Stimulated activated CD8-positive, alpha-beta memory T cell treated with anti-CD3 and anti-CD28 coated beads, Interleukin-7, amount 100 ng/mL, for 1 hour (primary cell): ENCODE measurements around the gene RAD9A.

Experiments
- DNase-seq, 2 donors: peaks; one replicate each; pipeline ENCODE4 v3.0.0-alpha.2; 2020; ENCODE audit warnings: low read depth in 2 of 2

Gene RAD9A

DNA sequence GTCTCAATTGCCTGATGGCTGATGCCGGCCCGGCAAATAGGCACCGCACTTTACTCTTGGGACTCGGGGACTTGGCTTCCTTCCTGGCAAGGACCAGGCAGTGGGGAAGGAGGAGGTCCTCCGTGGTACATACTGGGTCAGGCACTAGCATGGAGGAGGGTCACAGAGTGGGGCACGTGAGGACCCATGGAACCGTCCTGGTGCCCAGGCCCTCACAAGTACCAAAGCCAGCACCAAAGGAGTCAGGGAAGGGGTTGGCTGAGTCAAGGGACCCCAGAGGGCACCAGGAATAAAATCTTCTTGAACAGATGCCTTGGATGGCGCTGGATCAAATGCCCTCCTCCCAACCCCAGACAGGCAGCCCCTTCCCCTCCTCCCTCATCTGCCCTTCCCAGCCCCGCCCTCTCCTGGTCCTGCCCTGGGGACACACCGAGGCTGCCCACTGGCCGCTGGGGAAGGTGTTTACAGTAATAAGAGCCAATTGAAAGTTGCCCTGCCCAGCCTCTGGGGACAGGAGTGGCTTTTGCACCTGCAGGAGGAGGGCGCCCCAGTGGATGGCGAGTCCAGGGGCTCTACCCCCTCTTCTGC is 18.1 kb downstream of the RAD9A start:
- DNase-seq = no peak

DNA sequence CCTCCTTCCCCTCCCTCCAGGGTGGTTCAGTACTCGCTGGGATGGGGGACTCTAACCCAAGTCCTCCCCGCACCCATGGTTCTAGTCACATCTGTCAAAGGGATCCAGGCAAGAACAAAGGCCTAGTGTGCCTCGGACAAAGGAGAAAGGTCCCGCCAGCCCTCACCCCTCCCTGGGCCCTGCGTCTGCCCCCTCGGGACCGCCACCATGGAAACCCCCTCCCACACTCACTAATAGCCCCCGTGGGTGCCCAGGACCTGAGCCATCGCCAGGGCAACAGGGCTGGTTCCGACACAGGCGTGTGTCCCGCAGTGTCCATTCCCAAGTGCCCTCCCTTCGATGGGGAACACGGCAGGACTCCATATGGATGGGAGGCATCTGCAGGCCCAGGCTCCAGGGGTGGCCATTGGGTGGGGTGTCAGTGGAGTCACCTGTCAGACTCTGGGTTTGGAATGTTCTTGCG is 18.6 kb downstream of the RAD9A start:
- DNase-seq = no peak

- no peak for DNase-seq
These were observed 19.4 kb downstream of the RAD9A start for GRCh38 chr11:67410984-67411784.

GRCh38 chr11:67411785-67412152 is 20.0 kb downstream of the RAD9A start:
- no peak for DNase-seq

DNA sequence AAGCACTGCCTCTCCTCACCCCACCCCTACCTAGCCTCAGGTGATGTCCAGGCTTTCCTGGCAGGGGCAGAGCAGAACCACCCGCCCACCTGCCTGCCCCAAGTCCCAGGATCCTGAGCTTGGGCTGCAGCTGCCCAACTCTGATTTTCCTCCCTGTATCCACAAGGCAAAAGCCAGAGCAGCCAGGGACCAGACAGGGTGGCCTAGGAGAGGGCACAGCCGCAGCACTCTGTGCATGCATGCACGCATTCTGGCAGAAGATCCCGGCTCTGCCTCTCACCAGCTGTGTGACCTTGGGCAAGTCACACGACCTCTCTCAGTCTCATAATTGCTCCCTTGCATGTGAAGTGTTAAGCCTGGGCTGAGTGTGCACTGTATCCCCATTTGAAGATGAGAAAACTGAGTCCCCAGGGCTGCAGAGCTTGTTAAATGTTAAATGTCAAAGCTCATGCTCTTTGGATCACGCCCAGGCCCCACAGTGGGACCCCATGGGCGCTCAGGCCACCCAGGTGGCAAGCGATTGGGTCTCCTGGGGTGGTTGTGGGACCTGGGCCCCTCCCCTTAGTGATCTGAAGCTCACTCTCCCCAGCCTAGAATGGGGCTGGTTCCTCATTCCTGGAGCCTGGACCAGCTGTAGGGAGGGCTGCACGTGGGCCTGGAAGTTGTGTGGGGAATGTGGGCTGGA is 20.9 kb downstream of the RAD9A start:
- DNase-seq = no peak

DNA sequence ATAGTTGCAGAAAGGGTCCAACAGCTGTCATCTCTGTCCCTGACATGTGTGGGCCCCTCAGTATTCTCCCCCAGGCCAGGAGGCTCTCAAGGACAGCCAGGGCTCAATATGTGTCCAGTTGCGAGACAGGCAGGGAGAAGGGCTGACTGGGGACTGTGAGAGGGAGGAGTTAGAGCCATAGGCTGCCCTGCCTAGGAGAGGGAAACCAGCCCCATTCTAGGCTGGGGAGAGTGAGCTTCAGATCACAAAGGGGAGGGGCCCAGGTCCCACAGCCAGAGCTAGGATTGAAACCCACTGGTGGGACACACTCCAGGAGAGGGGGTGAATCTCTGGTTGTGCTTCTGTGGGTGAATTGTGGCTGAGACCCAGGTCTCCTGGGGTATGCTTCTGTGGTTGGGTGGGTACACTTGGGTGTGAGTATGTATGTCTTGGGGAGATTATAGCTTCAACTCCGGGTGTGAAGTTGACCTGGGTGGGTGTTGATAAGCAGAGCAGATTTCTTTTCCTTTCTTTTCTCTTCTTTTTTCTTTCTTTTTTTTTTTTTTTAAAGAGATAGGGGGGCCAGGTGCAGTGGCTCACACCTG is 21.6 kb downstream of the RAD9A start:
- no peak for DNase-seq

DNA sequence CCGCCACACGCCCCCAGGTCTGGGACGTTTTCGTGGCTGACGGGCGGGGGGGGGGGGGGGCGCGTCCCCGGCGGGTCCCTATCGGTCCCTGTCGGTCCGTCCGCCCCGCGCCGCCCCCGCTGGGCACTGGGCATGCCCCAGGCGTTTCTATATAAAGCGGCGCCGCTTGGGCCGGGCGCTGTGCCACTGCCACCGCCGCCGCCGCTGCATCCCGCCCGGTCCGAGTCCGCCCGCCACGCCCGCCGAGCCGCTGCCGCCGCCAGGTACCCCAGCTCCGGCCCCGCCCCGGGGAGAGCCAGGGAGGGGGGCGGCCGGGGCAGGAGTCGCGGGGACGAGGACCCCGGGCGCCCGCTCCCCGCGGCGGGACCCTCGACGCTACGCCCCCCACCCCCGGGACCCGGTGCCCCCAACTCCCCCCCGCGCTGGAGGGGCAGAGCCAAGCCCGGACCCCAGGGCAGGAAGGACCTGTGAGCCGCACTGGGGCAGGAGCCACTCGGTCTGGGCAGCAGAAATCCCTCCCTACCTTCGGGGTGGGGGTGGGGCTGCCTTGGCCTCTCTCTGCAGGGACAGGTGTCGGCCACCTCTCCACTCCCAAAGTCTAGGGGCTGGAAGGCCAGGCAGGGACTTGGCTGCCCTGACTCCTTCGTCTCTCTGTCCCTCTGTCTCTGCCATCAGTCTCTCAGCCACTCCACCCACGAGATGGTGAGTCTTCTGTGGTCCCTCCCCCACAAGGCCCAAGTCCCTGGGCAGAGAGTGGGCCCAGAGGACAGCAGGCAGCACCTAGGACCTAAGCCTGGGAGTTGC is 23.9 kb downstream of the RAD9A start, which contains the start of gene CARNS1:
CARNS1 (plus strand) TSS at position 178 of the 804 bp plus-strand sequence; CDS start at position 700, 522 bp downstream.
- no peak for DNase-seq

DNA sequence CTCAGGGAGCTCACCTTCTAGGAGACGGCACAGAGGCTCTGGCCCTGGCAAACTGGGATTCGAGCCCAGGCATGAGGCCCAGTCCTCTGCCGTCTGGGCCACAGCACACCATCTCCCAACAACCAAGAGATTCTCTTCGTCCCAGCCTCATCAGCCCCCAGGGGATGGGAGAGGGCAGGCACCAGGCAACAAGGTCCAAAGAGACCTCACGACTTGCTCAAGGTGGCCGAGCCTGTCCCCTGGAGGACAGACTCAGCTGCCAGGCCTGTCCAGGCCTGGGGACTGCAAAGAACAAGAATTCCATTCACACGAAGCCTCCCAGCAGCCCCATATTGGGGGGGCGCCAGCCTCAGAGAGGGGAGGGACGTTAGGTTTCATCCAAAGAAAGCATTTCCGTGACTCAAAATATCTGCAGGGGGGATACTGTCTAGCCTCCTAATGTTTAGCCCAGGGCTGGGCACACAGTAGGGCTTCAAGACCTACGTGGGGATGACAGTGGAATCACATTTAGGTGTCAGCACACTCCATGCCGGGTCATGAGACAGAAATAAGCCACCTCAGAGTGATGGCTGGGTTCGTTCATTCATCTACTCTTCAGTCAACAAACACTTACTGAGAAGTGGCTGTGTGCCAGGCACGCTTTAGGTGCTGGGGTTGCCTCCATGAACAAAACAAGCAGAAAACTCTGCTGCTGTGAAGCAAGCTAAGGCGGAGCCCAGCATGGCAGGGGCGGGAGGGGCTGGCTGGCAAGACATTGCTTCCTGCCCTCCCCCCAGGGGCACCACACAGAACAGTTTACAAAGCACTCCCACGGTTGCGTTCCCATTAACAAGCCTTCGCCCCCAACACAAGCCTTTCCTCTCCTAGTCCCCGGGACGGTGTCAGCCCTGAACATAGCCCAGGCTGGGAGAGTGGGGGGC is 24.9 kb downstream of the RAD9A start:
- peak; percentile 58 to 64 for DNase-seq

GRCh38 chr11:67417425-67417824 is 25.6 kb downstream of the RAD9A start:
- no peak for DNase-seq

DNA sequence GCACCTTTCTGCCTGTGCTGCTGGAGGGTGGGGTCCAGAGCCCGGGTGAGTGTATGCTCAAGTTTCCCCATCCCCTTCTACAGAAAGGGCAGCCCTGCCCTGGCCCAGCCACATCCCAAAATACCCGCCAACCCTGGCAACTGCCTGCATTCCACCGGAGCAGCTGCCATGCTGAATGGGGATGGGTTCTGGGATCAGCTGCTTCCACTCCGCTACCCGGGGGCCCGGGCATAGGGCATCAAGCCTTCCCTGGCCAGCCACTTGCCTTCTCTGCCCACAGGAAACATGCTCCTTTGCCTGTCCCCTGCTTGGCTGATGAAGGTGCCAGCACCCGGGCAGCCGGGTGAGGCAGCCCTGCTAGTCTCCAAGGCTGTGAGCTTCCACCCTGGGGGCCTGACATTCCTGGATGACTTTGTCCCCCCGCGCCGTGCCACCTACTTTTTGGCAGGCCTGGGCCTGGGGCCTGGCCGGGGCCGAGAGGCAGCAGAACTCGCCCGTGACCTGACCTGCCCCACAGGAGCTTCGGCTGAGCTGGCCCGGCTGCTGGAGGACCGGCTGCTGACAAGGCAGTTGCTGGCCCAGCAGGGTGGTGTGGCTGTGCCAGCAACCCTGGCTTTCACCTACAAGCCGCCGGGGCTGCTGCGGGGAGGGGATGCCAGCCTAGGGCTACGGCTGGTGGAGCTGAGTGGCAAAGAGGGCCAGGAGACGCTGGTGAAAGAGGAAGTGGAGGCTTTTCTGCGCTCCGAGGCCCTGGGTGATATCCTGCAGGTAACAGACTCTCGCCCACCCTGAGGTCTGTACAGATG is 26.9 kb downstream of the RAD9A start:
- no peak for DNase-seq

DNA sequence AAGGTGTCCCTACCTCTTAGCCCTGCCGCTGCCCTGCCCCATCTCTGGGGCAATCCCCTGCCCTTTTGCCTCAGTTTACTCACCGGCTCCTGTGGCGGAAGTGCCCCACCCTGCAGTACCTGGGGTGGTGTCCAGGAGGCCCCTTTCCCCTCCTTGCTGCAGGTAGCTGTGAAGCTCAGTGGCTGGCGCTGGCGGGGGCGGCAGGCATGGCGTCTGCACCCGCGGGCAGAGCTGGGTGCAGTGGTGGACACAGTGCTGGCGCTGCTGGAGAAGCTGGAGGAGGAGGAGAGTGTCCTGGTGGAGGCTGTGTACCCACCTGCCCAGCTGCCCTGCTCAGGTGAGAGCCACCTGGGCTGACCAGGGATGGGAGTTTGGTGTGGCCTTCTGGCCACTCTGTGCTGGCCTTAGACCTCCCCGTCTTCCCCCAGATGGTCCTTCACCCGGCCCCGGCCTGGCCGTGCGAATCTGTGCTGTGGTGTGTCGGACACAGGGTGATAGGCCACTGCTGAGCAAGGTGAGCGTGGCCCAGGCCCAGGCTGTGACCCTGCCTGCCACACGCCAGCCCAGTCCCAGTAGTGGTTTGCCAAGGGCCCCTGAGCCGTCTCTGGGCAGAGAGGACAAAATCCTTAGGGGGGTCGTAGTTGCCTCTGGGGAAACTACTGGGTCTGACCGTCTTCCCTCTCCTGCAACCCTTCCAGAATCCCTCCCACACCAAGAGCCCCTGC is 27.7 kb downstream of the RAD9A start:
- DNase-seq = no peak

DNA sequence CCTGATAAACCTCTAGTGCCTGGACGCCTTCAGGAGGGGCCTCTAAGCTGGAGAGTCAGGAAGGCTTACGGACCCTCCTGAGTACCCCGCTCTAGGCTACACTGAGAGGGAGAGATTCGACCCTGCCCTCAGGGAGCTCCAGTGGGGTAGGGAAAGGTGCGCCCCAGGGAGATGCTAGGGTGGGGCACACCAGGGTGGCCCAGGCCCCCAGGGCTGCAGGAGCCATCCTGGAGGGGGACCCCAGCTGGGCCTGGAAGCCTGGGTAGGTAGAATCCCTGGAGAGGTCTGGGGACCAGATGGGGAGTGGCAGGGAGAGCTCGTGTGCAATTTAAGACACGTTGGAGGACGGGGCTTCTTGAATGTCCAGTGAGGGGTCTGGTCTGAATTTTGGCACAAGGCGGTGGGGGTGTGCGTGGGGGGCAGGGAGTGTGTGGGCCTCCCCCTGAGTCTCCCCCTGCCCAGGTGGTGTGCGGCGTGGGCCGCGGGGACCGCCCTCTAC is 28.4 kb downstream of the RAD9A start:
- DNase-seq = no peak

DNA sequence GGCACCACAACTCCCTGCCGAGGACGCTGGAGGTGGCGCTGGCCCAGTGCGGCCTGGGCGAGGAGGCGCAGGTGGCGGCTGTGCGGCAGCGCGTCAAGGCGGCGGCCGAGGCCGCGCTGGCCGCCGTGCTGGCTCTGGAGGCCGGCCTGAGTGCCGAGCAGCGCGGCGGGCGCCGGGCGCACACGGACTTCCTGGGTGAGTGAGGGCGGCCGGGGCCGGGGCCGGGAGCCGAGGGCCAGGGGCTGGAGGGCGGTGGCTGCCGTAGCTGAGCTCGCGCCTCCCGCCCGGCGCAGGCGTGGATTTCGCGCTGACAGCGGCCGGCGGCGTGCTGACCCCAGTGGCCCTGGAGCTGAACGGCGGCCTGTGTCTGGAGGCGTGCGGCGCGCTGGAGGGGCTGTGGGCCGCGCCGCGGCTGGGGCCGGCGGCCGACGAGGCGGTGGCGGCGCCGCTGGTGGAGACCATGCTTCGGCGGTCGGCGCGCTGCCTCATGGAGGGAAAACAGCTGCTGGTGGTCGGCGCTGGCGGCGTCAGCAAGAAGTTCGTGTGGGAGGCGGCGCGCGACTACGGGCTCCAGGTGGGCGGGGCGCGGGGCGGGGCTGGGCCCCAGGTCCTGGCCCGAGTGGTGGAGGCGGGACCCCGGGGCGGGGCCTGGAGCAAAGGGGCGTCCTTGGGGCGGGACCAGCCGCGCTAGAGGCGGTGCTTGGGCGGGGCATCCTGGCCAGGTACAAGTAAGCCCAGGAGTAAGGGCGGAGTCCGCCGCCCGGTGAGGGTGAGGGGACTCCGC is 29.1 kb downstream of the RAD9A start:
- DNase-seq = peak; percentile 99

GRCh38 chr11:67421430-67422031 is 29.7 kb downstream of the RAD9A start:
- DNase-seq = no peak

DNA sequence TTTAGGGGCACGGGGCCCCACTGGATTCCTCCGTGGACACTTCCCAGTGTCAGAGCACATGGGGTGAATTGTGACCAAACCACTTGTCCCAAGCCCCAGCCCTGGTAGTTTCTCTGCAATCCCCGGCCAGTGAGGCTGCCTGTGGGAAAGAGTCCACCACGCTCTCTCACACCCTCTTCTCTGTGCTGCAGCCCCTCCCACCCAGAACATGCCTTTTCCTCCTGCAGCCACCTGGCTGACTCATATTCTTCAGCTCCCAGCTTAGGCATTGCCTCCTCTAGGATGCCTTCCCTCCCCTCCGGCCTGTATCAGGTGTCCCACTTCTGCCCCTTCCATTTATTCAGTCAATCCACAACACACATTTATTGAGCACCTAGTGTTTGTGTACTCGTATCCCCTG is 31.1 kb downstream of the RAD9A start:
- no peak for DNase-seq

- DNase-seq = no peak
These were observed 31.7 kb downstream of the RAD9A start for GRCh38 chr11:67423466-67423865.

- no peak for DNase-seq
These were observed 32.3 kb downstream of the RAD9A start for GRCh38 chr11:67423891-67424613.
